Karpas-422 (cell line): ENCODE results near the gene TARDBP. TPM values are rescaled to one million over a fixed set of nuclear protein-coding genes. Genes with fewer than 3 reads are reported as not detected.

Experiments used
- DNase-seq: peaks from one replicate; pipeline ENCODE4 v3.0.0-alpha.2; 2015
- H2AFZ ChIP-seq: fragments of 200-600 bp; sonication (generic); 2 replicates; pipeline ENCODE4 v1.6.1; 2014; ENCODE audit warnings: antibody characterized with exemption, low read length, mixed read lengths
- H3K27ac ChIP-seq: fragments of 200-600 bp; sonication (generic); 2 replicates; pipeline ENCODE4 v1.5.1; 2014; ENCODE audit warnings: mild to moderate bottlenecking, low read length, moderate library complexity
- H3K27me3 ChIP-seq: fragments of 200-600 bp; sonication (generic); 2 replicates; pipeline ENCODE4 v1.6.1; 2014; ENCODE audit warnings: low read length, mixed read lengths
- H3K36me3 ChIP-seq: fragments of 200-600 bp; sonication (generic); 2 replicates; pipeline ENCODE4 v1.6.1; 2014; ENCODE audit warnings: low read length, mixed read lengths; ENCODE audit not compliant: insufficient read depth
- H3K4me1 ChIP-seq: fragments of 200-600 bp; sonication (generic); 2 replicates; pipeline ENCODE4 v1.6.1; 2014; ENCODE audit warnings: mild to moderate bottlenecking, low read length, mixed read lengths
- H3K4me2 ChIP-seq: fragments of 200-600 bp; sonication (generic); 2 replicates; pipeline ENCODE4 v1.6.1; 2014; ENCODE audit warnings: low read length, low read depth, mild to moderate bottlenecking; ENCODE audit not compliant: poor library complexity, severe bottlenecking
- H3K4me3 ChIP-seq: fragments of 200-600 bp; sonication (generic); 2 replicates; pipeline ENCODE4 v1.5.1; 2014; ENCODE audit warnings: mild to moderate bottlenecking, antibody characterized with exemption, low read length, mixed read lengths
- H3K79me2 ChIP-seq: fragments of 200-600 bp; sonication (generic); 2 replicates; pipeline ENCODE4 v1.6.1; 2014; ENCODE audit warnings: mild to moderate bottlenecking, low read length, mixed read lengths
- H3K9ac ChIP-seq: fragments of 200-600 bp; sonication (generic); 2 replicates; pipeline ENCODE4 v1.6.0; 2014; ENCODE audit warnings: low read length
- H3K9me2 ChIP-seq: fragments of 200-600 bp; sonication (generic), shearing (Covaris generic); replicated peaks from 2 replicates; pipeline ENCODE4 v1.6.0; 2014; ENCODE audit warnings: mild to moderate bottlenecking, low read length, moderate library complexity; ENCODE audit not compliant: insufficient read depth
- H3K9me3 ChIP-seq: fragments of 300-700, 200-600 bp; sonication (generic); 2 replicates; pipeline ENCODE4 v1.6.1; 2014; ENCODE audit warnings: low read length, mixed read lengths
- H4K20me1 ChIP-seq: fragments of 200-600 bp; sonication (generic); 2 replicates; pipeline ENCODE4 v1.6.1; 2014; ENCODE audit warnings: mild to moderate bottlenecking, antibody characterized with exemption, low read length, low read depth; ENCODE audit not compliant: insufficient read depth
- total RNA-seq: library from RNA; depleted of rRNA; stranded (reverse); fragments of >200 nt; shearing (Covaris generic); gene quantifications from 2 replicates; pipeline ENCODE4 v1.2.3, GENCODE V29; 2014; ENCODE audit warnings: low replicate concordance; rRNA removed

TARDBP gene
- total RNA-seq, result 63.8 and 98.8 TPM in 2 replicates

GRCh38 chr1:11012260-11013159 is at the start of gene TARDBP:
Gene TARDBP, plus strand, starts transcription at chr1:11012654. Its CDS starts 1,074 bp downstream, at chr1:11013728.
- Histone ChIP-seq H3K9me2 (no peaks in the 10 kb centered on the region), H3K36me3 (peaks cover 34% of the 10 kb centered on the region), H3K9me3 (no peaks in the 10 kb centered on the region), H3K79me2 (peaks cover 38% of the 10 kb centered on the region), H3K27ac (peak within 1 kb of the TSS; percentile 74), H3K27me3 (no peaks in the 10 kb centered on the region), H2AFZ (peak within 1 kb of the TSS; percentile 93), H3K9ac (peak within 1 kb of the TSS; percentile 93), H4K20me1 (peaks cover 34% of the 10 kb centered on the region), H3K4me2 (peak within 1 kb of the TSS; percentile 97), H3K4me3 (peak within 1 kb of the TSS; percentile 77), H3K4me1 (peaks cover 18% of the 10 kb centered on the region)
- peak; percentile 96 for DNase-seq

GRCh38 chr1:10965546-10966226 is 46.8 kb upstream of the TARDBP start:
- Histone ChIP-seq H2AFZ (no peak overlapping the region), H3K36me3 (no peaks in the 10 kb centered on the region), H3K79me2 (no peaks in the 10 kb centered on the region), H3K4me3 (no peak overlapping the region), H3K27me3 (no peaks in the 10 kb centered on the region), H3K9ac (no peak overlapping the region), H3K9me2 (no peaks in the 10 kb centered on the region), H3K4me1 (peaks cover 29% of the 10 kb centered on the region), H4K20me1 (no peaks in the 10 kb centered on the region), H3K9me3 (no peaks in the 10 kb centered on the region), H3K4me2 (no peak overlapping the region), H3K27ac (no peak overlapping the region)
- DNase-seq, result no peak

DNA sequence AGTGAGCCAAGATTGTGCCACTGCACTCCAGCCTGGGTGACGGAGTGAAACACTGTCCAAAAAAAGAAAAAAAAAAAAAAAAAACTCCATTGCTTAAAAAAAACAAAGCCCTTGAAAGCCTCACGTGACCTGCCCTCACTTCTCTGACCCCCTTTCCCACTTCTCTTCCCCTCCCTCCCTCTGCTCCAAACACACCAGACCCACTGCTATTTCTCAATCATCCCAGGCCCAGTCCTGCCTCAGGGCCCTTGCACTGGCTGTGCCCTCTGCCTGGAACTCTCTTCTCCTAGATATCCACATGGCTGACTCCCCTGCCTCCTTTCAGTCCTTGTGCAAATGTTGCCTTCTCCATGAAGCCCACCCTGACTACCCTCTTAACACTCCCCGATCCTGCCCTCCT is 45.4 kb upstream of the TARDBP start:
- no peaks in the 10 kb centered on the region for H4K20me1 ChIP-seq
- DNase-seq, result no peak
- H3K36me3 ChIP-seq, result no peaks in the 10 kb centered on the region
- H3K79me2 ChIP-seq, result no peaks in the 10 kb centered on the region
- H3K4me1 ChIP-seq, result peaks cover 29% of the 10 kb centered on the region
- H3K4me3 ChIP-seq, result no peak overlapping the region
- no peak overlapping the region for H2AFZ ChIP-seq
- no peak overlapping the region for H3K4me2 ChIP-seq
- no peak overlapping the region for H3K27ac ChIP-seq
- no peaks in the 10 kb centered on the region for H3K9me2 ChIP-seq
- no peaks in the 10 kb centered on the region for H3K9me3 ChIP-seq
- H3K9ac ChIP-seq, result no peak overlapping the region
- no peaks in the 10 kb centered on the region for H3K27me3 ChIP-seq

DNA sequence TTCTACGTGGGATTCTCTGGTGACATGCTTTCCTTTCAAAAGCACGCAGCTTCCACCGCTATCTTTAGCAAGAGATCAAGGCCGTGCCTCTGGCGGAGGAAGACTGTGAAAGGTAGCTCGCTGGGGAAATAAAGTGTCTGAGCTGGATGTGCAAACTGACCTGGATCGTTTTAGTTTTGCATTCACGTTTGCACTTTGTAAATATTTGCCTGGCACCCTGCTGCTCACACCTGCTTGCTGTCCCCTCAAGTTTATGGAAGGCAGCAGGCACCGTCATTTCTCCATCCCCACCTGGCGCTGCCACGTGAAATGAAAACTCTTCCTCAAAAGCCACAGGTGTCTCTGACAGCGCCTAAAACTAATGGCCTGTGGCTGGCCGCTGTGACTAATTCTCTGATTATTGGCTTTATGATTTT is 44.0 kb upstream of the TARDBP start:
- Histone ChIP-seq H3K4me2 (peak overlapping the region; percentile 80), H4K20me1 (no peaks in the 10 kb centered on the region), H3K27ac (no peak overlapping the region), H3K27me3 (no peaks in the 10 kb centered on the region), H3K9me3 (no peaks in the 10 kb centered on the region), H3K9ac (peak overlapping the region; percentile 43), H3K36me3 (no peaks in the 10 kb centered on the region), H3K9me2 (no peaks in the 10 kb centered on the region), H3K4me1 (peaks cover 29% of the 10 kb centered on the region), H2AFZ (peak overlapping the region; percentile 54; the same call in 1 of the 2 replicates), H3K79me2 (no peaks in the 10 kb centered on the region), H3K4me3 (peak overlapping the region; percentile 59; the same call in 1 of the 2 replicates)
- DNase-seq, result no peak

- Histone ChIP-seq H3K9me3 (no peaks in the 10 kb centered on the region), H2AFZ (no peak overlapping the region), H3K4me1 (peaks cover 29% of the 10 kb centered on the region), H3K9me2 (no peaks in the 10 kb centered on the region), H3K27ac (no peak overlapping the region), H3K79me2 (no peaks in the 10 kb centered on the region), H3K9ac (no peak overlapping the region), H3K36me3 (no peaks in the 10 kb centered on the region), H3K4me2 (no peak overlapping the region), H4K20me1 (no peaks in the 10 kb centered on the region), H3K4me3 (no peak overlapping the region), H3K27me3 (no peaks in the 10 kb centered on the region)
- DNase-seq, result no peak
Measured at GRCh38 chr1:10969267-10969970, 43.0 kb upstream of the TARDBP start.

GRCh38 chr1:10969971-10970332 is 42.5 kb upstream of the TARDBP start:
- Histone ChIP-seq H3K4me2 (no peak overlapping the region), H3K36me3 (no peaks in the 10 kb centered on the region), H3K27me3 (no peaks in the 10 kb centered on the region), H3K4me1 (peaks cover 29% of the 10 kb centered on the region), H4K20me1 (no peaks in the 10 kb centered on the region), H3K4me3 (no peak overlapping the region), H3K79me2 (no peaks in the 10 kb centered on the region), H3K9me2 (no peaks in the 10 kb centered on the region), H3K9me3 (no peaks in the 10 kb centered on the region), H2AFZ (no peak overlapping the region), H3K27ac (no peak overlapping the region), H3K9ac (no peak overlapping the region)
- no peak for DNase-seq

- no peaks in the 10 kb centered on the region for H3K9me3 ChIP-seq
- no peaks in the 10 kb centered on the region for H3K27me3 ChIP-seq
- no peak overlapping the region for H3K27ac ChIP-seq
- no peaks in the 10 kb centered on the region for H3K36me3 ChIP-seq
- no peak overlapping the region for H3K4me2 ChIP-seq
- H2AFZ ChIP-seq, result no peak overlapping the region
- no peaks in the 10 kb centered on the region for H3K79me2 ChIP-seq
- H3K4me3 ChIP-seq, result no peak overlapping the region
- H4K20me1 ChIP-seq, result no peaks in the 10 kb centered on the region
- no peak overlapping the region for H3K9ac ChIP-seq
- no peak for DNase-seq
- H3K4me1 ChIP-seq, result peaks cover 10% of the 10 kb centered on the region
- no peaks in the 10 kb centered on the region for H3K9me2 ChIP-seq
Measured at GRCh38 chr1:10973552-10973951, 38.9 kb upstream of the TARDBP start.
